Calu3 (cell line): Measurements from ENCODE around the gene TTLL8. TPM values are rescaled to one million over a fixed set of nuclear protein-coding genes. Genes with fewer than 3 reads are reported as not detected.

Experiments
- BruUV-seq: library from RNA; stranded (reverse); fragments of 400-500 nt; replicated peaks from 2 replicates; lab custom pipeline; 2021; lab: Mats Ljungman, UMichigan
- CTCF ChIA-PET: fragments of 300-600 bp; sonication (Branson Sonifier 250); formaldehyde crosslinking; loops from one replicate; lab custom pipeline; 2022; ENCODE audit warnings: antibody characterized with exemption; lab: Charles Lee
- DNase-seq: peaks from one replicate; pipeline ENCODE4 v3.0.0; 2022
- H3K27ac Mint-ChIP-seq: one replicate; pipeline ENCODE4 v1.8.0; 2022; ENCODE audit warnings: mixed read lengths; ENCODE audit not compliant: unreplicated experiment
- H3K27me3 Mint-ChIP-seq: one replicate; pipeline ENCODE4 v1.8.0; 2022; ENCODE audit warnings: mixed read lengths; ENCODE audit not compliant: unreplicated experiment
- H3K36me3 Mint-ChIP-seq: one replicate; pipeline ENCODE4 v1.8.0; 2022; ENCODE audit warnings: mild to moderate bottlenecking, moderate library complexity, mixed read lengths; ENCODE audit not compliant: insufficient read depth, unreplicated experiment
- H3K4me1 Mint-ChIP-seq: one replicate; pipeline ENCODE4 v1.8.0; 2022; ENCODE audit warnings: mild to moderate bottlenecking, low read depth, mixed read lengths; ENCODE audit not compliant: unreplicated experiment
- H3K4me3 Mint-ChIP-seq: one replicate; pipeline ENCODE4 v1.8.0; 2022; ENCODE audit warnings: mild to moderate bottlenecking, low read depth, moderate library complexity, mixed read lengths; ENCODE audit not compliant: unreplicated experiment
- H3K9me3 Mint-ChIP-seq: one replicate; pipeline ENCODE4 v1.8.0; 2022; ENCODE audit warnings: low read depth, mixed read lengths; ENCODE audit not compliant: unreplicated experiment
- intact Hi-C: fragments of 100-400 bp; cut with micrococcal nuclease; formaldehyde crosslinking; loops from one replicate; pipeline ENCODE4 v1.10.0; 2022; ENCODE audit not compliant: unreplicated experiment
- total RNA-seq: library from RNA; stranded (reverse); gene quantifications from 2 replicates; pipeline ENCODE4 v1.2.3, GENCODE V29; 2022
- TF ChIP-seq, protein P1 (sequence below): fragments of 200-600 bp; IDR thresholded peaks from one replicate; pipeline ENCODE4 v1.8.0; 2022; ENCODE audit warnings: antibody characterized with exemption; ENCODE audit not compliant: unreplicated experiment

The TTLL8 gene
- total RNA-seq, 1 experiment from 2014 or later: not detected

DNA sequence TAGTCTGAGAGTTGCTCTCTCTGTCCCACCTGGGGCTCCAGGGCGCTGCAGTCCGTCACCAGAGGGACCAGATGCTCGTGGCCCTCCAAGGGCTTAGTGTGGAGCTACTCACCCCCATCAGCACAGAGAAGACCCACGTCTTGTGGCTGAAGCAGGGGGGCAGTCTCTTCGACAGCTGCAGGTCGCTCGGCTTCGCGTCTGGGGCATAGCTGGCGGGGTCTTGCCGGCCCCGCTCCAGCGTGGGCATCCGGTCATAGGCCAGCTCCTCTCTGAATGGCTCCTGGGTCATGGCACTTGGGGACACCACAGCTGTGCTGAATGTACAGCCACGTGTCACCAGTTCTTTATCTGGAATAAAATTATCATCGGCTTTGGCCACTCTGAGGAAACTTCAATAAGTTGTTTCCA is 26.5 kb upstream of the TTLL8 start:
- Mint-ChIP-seq H3K27ac (no peak overlapping the region), H3K27me3 (peaks cover 41% of the 10 kb centered on the region), H3K4me3 (no peak overlapping the region), H3K4me1 (peaks cover 11% of the 10 kb centered on the region), H3K36me3 (peaks cover 4% of the 10 kb centered on the region), H3K9me3 (peaks cover 3% of the 10 kb centered on the region)
- CTCF ChIA-PET: no interaction called here
- DNase-seq: no peak
- intact Hi-C loops: no loop called here
- BruUV-seq: no TSS peak
- TF ChIP-seq, protein P1, sequence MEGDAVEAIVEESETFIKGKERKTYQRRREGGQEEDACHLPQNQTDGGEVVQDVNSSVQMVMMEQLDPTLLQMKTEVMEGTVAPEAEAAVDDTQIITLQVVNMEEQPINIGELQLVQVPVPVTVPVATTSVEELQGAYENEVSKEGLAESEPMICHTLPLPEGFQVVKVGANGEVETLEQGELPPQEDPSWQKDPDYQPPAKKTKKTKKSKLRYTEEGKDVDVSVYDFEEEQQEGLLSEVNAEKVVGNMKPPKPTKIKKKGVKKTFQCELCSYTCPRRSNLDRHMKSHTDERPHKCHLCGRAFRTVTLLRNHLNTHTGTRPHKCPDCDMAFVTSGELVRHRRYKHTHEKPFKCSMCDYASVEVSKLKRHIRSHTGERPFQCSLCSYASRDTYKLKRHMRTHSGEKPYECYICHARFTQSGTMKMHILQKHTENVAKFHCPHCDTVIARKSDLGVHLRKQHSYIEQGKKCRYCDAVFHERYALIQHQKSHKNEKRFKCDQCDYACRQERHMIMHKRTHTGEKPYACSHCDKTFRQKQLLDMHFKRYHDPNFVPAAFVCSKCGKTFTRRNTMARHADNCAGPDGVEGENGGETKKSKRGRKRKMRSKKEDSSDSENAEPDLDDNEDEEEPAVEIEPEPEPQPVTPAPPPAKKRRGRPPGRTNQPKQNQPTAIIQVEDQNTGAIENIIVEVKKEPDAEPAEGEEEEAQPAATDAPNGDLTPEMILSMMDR: no peak

DNA sequence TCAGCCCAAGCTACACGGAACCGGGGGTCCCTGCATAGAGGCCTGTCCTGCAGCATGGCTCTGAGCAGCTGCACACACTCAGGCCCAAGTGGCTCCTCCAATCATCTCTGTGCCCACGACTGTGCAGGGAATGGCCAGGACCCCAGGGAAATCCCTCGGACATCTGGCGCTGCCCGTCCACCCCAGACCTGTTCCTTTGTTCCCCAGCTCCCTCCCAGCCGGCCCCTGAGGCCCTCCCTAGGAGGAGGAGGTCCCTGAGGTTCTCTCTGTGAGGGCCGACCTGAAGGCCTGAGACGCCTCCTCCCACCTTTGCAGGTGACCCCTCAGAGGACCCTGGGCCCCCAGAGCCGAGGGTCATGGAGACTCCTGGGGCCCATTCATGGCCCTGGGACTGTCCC is 26.0 kb upstream of the TTLL8 start:
- Mint-ChIP-seq H3K4me1 (peaks cover 11% of the 10 kb centered on the region), H3K27ac (no peak overlapping the region), H3K27me3 (peaks cover 46% of the 10 kb centered on the region), H3K36me3 (peaks cover 4% of the 10 kb centered on the region), H3K4me3 (no peak overlapping the region), H3K9me3 (peaks cover 3% of the 10 kb centered on the region)
- TF ChIP-seq, protein P1: no peak
- DNase-seq: no peak
- CTCF ChIA-PET: interaction anchor here (0.6 kb wide), 1 partner anchor 148 kb away, joined by 7 read pairs; no protein-coding TSS in a partner anchor
- intact Hi-C loops: no loop called here
- BruUV-seq: no TSS peak

DNA sequence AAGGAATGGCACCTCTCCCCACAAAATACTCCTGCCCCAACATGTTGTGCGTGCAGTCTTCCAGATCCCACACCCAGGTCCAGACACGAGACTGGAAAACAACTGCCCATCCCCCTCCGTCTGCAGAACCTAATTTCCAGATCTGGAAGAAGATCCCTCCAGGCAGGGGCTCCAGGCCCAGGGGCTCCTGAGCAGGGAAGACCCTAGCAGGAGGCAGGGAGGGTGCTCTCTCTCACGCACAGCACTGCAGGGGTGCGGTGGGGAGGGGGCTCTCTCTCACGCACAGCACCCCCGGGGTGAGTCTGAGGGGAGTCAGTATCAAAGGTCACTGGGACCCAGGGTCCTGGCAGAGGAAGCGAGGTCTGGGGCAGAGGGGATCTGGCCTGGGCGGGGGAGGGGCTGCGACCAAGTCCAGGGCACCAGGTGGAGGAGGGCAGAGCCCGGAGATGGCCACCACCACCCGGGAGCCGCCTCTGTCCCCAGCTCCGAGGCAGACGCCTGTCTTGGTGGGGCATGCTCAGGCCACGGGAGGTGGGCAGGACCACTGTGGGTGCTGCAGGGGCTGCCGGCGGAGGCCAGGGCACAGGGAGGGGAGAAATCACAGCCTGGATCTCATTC is 25.5 kb upstream of the TTLL8 start:
- peaks cover 11% of the 10 kb centered on the region for H3K4me1 Mint-ChIP-seq
- peaks cover 4% of the 10 kb centered on the region for H3K36me3 Mint-ChIP-seq
- CTCF ChIA-PET: interaction anchor here (0.6 kb wide), 1 partner anchor 147 kb away, joined by 7 read pairs; no protein-coding TSS in a partner anchor
- intact Hi-C loops: no loop called here
- TF ChIP-seq, protein P1: no peak
- no peak overlapping the region for H3K27ac Mint-ChIP-seq
- no TSS peak for BruUV-seq
- peak overlapping the region; percentile 60 for H3K4me3 Mint-ChIP-seq
- no peak for DNase-seq
- peaks cover 46% of the 10 kb centered on the region for H3K27me3 Mint-ChIP-seq
- peaks cover 3% of the 10 kb centered on the region for H3K9me3 Mint-ChIP-seq

DNA sequence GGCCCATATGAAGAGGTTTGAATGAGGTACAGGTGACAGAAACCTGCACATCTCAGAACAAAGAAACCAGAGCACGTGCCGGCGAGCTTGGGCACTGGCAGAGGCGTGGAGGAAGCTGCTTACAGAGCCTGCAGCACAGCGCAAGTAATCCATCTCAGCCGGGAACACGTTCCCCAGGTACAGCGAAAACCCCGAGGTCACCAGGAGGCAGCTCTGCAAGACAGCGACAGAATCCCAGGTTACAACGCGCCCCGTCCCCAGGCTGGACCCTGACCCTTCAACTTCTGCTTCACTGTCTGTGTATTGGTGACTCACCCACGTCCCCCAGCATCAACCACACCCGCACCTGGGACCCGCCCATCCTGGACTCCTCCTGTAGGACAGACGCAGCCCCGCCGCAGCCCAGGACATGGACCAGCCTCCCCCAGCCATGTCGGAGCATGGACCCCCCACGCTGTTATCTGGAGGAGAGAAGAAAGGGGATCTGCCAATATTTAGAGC is 24.9 kb upstream of the TTLL8 start:
- peaks cover 3% of the 10 kb centered on the region for H3K9me3 Mint-ChIP-seq
- TF ChIP-seq, protein P1: no peak
- H3K4me1 Mint-ChIP-seq: peaks cover 11% of the 10 kb centered on the region
- BruUV-seq: no TSS peak
- H3K27me3 Mint-ChIP-seq: peaks cover 46% of the 10 kb centered on the region
- H3K36me3 Mint-ChIP-seq: peaks cover 4% of the 10 kb centered on the region
- DNase-seq: peak; percentile 51
- H3K27ac Mint-ChIP-seq: no peak overlapping the region
- intact Hi-C loops: no loop called here
- CTCF ChIA-PET: no interaction called here
- H3K4me3 Mint-ChIP-seq: peak overlapping the region; percentile 60
